Hematopoietic multipotent progenitor cell treated with erythropoietin and hydrocortisone succinate and interleukin-3 and kit ligand, for 6 days (in vitro differentiated cells): Measurements from ENCODE around the gene IL31RA.

Source experiments
- DNase-seq: peaks from one replicate; pipeline ENCODE4 v3.0.0-alpha.2; 2015

The IL31RA gene

DNA sequence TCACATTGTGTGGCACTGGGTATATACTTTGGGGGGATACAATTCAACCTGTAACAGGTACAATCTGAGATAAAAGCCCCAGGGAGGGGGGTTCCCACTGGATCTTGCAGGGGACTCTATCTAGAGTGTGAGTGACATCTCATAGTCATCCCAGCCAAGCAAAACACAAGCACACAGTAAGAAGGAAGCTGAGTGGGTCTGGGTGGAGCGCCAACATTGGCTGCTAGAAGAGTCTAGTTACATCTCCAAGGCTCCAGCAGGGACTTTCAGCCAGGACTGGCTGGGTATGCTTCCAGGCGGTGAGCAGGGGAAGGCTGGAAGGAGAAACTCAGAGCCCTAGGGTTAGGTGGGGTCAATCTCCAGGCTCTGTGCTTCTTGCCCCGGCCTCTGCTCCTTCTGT lies 53.0 kb downstream of the IL31RA start:
- DNase-seq: no peak

DNA sequence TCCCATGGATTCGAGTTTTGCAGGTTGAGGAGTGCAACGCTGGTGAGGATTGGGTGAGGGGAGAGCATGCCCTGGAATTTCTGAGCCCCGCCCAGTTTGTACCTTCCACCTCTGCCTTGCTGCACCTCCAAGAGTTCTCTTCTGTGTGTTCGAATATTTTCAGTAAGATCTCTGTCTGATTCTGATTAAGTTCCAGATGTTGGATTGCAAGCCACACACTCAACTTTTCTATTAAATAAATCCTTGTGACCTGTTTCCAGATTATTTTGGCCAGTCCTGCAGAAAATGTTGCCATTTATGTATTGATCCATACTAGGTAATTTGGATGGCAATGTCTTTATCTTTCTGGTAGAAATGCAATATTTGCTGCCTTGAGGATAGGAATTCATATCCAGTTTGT lies 54.1 kb downstream of the IL31RA start:
- DNase-seq: no peak

DNA sequence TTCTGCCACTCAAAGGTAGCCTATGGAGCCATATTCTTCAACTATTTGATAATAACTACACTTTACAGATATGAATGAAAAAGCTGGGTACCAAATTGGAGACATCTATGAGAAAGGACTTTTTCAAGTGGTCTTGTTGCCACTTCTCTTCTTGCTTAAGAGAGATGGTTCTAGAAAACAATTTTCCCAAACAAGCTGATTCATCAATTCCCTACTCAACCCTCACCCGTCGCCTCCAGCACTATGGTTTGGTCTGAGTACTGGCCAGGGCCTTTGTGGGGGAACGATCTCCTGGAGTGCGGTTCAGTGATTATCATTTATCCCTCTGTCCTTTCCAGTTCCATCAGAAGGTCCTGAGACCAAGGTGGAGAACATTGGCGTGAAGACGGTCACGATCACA lies 56.8 kb downstream of the IL31RA start:
- no peak for DNase-seq

DNA sequence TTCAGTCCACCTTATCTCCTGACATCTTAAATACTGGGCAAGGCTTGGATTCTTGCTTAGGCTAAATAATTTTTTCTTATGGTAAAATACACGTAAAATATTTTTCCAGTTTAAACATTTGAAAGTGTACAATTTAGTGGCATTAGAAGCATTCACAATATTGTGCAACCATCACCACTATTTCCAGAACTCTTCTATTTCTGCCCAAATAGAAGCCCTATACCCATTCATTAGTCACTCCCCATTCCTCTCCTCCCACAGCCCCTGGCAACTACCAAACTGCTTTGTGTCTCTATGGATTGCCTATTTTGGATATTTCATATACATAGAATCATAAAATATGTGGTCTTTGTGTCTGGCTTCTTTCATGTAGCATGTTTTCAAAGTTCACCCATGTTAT lies 57.6 kb downstream of the IL31RA start:
- DNase-seq: no peak

DNA sequence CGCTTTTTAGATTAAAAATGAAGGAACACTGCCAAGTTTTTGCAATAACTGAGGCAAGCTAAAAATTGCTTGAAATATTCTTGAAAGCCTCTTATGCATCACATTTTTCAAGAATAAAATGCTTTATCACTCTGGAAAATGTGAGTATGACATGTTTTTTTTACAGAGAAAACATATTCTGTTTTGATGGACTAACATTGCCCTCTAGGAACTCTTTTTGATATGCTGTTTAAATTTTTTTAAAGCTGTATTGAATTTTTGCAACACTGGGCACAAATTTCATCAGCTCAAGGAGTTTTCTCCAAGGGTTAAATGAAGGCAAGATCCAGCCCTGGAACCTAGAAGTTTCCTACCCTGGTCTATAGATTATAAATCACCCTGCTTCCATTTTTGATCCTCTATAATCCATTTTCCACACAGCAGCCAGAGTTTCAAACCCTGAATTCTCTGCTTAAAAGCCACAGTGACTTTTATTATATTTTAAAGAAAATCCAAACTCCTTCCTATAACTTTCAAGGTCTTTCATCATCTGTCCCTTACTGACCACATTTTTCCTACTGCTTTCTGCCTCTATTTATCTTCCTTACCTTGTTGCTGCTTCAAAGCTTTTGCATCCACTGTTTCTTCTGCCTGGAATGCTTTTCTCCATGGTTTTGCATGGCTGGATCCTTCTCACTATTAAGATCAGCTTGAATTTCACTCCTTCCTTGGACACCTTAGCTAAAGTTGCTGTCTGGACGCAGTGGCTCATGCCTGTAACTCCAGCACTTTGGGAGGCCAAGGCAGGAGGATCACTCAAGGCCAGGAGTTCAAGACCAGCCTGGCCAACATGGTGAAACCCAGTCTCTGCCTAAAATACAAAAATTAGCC lies 60.9 kb downstream of the IL31RA start:
- no peak for DNase-seq

DNA sequence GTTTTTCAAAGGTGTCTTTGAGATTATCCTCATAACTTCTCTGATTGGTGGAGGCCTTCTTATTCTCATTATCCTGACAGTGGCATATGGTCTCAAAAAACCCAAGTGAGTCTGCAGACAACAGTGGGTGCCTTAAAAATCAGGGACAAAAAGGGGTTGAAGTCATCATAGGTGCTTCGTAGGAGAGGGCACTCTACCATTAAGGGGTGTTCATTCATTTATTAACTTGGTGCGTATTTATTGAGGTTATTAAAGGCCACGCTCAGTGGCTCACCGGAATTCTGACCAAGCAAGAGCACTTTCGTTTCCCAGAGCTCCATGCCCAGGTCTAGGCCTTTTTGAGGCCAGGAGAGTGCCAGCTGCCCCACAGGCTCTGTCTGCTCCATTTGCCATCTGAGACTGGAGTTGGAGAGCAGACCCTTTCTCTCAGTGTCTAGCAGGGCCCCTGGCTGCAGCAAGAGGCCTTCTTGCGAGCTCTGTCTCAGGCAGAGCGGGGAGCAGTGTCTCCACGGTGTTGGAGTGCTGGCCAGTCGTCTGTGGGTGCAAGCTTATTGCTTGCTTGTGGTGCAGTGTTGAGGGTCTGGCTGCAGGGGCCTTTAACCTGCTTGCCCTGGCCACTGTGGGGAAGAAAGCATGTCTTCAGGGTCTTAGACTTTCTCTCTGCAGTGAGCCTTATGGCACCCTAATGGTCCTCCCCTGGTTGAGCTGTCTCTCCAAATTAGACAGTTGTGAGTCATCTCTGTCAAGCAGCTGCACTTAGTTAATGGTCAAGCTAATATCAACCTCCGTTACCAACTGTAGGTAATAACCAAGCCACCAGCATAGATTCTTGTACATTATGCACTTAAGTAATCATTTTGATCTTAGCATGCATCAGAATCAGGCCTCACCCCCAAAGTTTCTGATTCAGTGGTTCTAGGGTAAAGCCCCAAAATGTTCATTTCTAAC lies 62.6 kb downstream of the IL31RA start:
- no peak for DNase-seq

DNA sequence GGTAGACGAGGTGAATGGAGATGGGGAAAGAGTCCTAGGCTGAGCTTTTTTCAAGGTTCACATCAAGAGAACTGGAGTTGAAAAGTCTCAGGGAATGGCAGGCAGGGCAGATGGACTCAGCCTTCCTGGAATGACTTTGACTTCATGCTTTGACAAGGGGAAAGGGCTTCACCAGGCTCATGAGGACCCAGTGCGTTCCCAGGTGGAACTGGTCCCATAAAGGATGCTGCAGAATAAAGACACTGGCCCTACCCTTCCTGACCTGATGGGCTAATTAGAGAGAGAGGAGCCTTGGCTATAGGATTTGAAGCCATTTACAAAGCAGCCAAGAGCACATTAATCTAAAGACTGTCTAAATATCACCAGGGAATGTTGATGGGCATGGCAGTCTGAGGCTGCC lies 63.8 kb downstream of the IL31RA start:
- no peak for DNase-seq

DNA sequence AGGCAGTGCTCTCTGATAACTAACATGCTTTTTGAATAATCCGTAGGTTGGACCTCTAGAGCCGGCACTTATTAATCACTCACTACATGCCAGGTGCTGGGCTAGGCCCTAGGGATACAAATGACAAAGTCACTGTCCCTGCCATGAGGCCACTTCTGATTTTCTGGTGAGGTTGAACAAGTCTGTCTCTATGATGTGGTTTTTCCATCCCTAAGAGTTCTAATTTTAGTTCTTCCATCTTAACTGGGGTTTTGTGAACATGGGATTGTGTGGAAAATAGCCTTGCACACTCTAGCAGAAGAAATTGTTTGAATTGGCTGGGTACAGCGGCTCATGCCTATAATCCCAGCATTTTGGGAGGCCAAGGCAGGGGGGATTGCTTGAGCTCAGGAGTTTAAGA lies 64.6 kb downstream of the IL31RA start:
- DNase-seq: no peak

DNA sequence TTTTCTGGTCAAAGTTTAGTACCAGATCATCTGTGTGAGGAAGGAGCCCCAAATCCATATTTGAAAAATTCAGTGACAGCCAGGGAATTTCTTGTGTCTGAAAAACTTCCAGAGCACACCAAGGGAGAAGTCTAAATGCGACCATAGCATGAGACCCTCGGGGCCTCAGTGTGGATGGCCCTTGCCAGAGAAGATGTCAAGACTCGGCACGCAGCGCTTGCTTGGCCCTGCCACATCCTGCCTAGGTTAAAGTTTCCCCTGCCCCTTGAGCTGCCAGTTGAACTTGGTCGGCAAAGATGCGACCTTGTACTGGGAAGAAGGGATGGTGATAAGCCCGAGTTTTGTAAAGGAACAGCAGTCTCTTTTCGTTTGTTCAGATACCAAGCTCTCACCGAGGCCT lies 65.8 kb downstream of the IL31RA start:
- DNase-seq: no peak

DNA sequence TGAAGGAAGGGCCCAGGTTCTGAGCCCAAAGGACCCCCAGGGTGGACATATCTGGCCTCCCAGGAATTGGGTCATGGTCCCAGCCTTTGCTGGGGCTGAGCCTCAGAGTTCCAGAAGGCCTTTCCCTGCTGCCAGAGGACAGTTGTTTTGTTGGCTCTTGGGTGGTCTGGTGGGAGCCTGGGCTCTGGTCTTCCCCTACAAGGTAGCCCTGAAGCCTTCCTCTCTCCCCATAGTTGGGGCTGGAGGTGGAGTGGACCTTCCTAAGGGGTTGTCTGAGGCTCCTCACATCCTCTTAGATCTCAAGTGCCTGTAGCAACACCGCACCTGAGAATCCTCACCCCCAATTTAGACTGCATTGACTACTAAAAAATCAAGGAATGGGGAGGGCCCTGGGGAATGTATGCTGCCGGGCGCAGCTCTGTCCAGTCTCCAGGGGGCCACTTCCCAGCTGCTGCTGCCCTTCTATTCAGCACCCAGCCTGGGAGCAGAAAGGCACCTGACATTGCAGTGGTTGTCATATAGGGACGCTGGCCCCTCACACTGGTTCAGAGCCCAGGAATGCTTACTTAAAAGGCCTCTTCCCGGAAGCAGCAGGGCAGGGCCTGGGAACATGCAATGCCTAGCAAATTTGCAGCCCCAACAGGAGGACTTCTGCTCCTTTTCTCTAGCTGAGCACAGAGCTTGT lies 66.4 kb downstream of the IL31RA start:
- DNase-seq: no peak

DNA sequence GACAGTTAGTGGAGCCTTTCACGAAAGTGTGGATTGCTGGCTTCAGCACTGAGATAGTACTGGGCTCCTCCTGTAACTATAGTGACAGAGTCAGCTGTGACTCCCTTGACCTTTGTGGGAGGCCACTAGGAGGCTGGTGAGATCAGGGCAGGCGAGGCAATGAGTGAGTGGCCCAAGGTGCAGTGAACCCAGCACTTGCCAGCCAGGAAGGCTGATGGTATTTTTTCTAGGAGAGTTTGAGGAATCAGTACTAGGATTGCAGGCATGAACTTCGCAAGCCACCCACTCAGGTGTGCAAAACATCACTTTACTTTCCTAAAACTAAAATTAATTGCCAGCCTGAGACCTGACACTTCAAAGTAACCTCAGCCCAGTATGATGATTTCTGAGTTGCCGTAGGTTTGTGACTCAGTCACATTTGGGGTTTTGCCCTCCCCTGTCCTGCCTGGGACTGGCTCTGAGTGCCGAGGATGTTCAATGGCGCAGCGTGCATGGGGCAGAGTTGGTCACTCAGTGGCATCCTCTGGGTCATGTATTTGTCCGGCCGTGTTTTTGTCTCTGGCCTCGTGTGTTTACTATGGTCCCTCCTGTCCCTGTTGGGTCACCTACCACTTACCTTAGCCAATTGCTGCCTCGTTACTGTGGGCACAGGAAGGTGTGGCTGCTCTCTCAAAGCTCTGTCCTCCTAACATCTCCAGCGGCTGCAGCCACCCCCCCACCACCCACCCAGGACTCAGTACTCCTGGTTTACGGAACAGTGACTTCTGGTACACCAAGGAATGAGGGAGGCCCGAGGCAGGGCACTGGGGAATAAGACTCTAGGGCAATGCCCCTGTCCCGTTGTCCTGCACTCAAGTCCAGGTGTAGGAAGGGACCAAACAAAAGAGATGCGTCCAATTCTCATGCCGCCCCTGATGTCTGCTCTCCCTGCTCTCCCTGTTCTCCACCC lies 67.2 kb downstream of the IL31RA start:
- no peak for DNase-seq

DNA sequence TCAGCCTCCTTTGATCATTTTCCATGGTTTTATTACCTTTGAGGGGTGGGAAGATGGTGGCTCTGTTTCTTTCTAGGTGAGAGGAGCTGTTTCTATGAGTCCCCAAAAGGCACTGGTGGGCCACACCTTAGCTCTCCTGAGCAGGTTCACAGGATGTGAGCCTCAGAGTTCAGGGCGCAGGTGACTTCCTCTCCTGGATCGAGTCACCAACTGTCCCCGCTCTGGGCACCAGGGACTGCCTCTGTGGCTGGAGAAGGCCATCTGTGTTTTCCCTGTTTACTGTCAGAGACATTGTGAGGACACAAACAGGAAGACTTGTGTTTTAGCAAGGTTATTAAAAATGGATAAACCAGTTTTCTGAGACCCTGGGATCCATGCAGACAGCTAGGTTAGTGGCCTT lies 68.5 kb downstream of the IL31RA start:
- no peak for DNase-seq

DNA sequence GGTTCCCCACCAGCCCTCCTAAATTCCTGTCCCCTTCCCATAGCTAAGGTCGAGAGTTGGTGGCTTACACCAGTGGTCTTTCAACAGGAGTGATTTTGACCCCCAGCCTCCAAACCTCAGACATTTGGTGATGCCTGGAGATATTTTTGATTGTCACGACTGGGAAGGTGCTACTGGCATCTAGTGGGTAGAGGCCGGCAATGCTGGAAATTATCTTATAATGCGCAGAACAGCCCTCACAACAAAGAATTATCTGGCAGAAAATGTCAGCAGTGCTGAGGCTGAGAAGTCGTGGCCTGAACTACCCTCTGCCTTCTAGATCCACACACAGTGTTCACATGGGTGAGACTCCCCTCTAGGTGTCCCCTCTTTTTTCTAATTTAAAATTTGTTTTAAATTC lies 69.6 kb downstream of the IL31RA start:
- DNase-seq: peak; percentile 33

DNA sequence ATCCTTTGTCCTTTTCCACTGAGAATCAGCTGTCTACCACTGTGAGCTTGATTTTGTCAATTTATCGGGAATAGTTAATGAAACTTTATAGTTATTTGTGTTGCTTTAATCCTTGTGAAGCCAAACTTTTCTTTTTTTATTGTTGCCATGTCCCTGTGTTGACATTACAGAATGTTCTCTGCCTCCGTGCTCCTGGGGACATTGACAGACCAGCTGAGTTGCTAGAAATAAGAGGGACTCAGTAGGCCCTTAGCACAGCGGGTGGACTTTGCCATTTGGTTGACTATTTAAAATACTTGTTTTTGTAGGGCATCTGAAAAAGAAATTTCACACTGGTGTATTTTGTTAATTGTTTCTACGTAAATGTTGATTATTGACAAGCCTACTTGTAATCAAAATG lies 70.5 kb downstream of the IL31RA start:
- DNase-seq: no peak

DNA sequence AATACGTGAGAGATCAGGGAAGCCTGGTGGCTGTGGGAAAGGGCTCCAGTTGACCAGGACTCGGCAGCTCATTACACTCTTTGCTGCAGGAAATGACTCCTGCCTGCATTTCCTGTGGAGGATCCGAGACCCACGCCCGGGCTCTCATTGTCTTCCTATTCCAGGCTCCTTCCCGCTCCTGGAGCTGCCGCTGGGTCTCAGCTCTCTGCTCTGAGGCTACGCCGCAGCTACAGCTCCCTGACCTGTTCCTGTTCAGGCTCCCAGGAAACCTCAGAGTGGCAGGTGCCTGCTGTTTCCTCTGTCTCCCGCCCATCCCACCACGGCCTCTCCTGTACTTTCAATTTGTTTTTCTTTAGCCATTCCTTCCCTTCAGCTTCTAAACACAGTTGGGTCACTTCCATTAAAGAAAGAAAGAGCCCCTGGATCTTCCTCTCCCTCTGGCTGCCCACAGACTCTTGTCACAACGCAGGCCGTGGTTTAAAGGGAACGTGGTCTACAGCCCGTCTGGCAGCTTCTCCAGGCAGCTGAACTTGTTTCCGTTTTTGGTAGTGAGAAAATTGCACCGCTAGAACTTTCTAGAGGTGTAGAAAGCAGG lies 72.1 kb downstream of the IL31RA start:
- peak; percentile 45 for DNase-seq

DNA sequence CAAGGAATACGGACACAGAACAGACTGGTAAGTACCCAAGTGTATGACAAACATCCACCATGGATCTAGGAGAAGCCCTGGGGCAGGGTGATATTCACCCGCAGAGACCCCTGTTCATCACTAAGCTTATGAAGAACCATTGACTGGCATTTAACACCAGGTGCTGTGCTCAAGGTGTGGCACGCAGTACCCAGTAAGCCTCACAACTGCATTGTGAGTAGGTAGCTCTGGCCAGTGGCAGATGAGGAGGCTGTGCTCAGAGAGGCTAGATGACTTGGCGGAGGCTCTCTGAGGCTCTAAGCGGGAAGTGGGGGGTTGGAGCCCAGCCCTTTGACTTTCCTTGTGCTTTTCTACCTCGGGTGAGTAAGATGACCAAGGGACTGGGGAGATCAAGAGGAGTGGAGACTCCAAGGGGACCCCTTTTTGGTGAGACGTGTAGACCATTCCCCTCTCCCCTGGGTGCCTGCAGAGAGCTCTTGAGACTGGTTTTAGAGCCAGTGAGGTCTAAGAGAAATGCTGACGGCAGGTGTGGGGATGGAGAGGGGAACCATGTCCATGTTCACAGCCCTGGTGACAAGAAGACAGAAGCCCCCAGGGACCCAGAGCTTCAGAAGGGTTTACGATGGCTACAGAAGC lies 72.8 kb downstream of the IL31RA start:
- no peak for DNase-seq

DNA sequence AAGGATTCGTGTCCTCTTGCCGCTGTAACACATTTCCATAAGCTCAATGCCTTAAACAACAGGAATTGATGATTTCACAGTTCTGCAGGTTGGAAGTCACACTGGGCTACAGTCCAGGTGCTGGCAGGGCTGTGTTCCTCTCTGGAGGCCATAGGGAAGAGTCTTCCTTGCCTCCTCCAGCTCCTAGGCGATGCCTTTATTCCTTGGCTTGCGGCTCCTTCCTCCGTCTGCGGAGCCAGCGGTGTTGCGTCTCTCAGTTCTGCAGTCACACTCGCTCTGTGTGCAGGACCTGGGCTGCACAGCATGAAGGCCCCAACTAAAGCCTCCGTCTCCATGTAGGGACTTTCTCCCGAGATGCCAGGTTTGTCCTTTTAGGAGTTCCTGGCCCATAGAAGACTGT lies 73.6 kb downstream of the IL31RA start:
- DNase-seq: no peak

DNA sequence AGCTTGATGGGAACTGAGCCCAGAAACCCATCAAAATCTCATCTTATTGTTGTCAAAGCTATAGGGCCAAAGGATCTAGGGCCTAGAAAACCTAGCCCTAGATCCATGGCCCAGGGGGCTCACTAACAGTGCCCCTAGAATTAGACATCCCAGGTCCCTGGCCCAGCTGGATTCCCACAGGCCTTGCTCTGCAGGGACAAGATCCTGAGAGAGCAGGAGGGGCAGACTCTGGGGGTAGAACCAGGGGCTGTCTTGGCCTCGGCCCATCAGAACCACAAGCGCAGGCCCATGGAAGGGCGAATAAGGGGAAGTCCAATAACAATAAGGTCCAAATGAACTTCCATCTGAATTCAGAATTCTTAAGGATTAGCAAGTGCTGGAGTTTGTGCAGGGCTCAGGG lies 74.0 kb downstream of the IL31RA start:
- no peak for DNase-seq

DNA sequence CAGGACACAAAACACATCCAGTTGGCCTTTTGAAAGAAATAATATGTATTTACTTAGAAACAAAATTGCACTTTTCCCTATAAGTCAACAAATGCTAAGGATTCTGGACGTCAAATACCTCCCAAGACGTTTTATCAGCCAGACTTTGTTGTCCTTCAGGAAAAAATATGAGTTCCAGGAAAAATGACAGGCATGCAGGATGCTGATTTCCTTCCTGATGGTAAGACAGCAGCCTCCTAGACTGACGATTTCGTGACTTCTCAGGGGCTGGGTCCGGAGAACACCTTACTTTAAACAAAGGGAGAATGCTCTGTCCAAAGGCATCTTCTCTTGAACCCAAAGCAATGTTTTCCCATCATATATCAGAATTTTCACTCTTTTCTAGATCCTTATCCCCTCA lies 74.6 kb downstream of the IL31RA start:
- no peak for DNase-seq

DNA sequence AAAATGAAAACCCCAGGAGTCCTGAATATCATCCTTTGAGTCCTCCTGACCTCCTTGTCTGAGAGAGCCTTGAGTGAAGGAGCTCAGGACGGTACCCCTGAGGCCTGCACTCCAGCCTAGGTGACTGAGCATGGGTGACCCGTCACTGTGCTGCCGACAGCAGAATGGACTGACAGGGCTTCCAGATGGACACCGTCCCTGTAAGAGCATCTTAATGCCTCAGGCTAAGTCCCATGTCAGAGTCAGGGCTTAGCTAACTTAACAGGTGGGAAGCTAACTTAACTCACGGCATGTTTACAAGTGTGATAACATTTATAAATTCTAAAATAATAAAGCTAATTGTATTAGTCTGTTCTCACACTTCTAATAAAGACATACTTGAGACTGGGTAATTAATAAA lies 75.3 kb downstream of the IL31RA start:
- DNase-seq: no peak
